Astrocyte of the cerebellum (primary cell): ENCODE measurements around the gene LGALS3.
"Not testable (repeated sequence)": the region's sequence is repeated elsewhere in the genome, so short reads cannot be mapped to it uniquely, and the experiment has no call there.

Experiments used
- DNase-seq: peaks from one replicate; pipeline ENCODE4 v3.0.0-alpha.2; 2011; ENCODE audit warnings: low read depth
- H3K4me3 ChIP-seq: 2 replicates; pipeline ENCODE4 v1.5.1; 2011; ENCODE audit warnings: mild to moderate bottlenecking, low read depth, low read length, moderate library complexity
- in situ Hi-C: cut with HindIII; loops from 2 replicates; pipeline ENCODE4 v1.10.0; 2017; ENCODE audit warnings: low sequenced_read_pairs
- TF ChIP-seq, protein P1 (sequence below): IDR thresholded peaks from 2 replicates; pipeline ENCODE4 v1.5.1; 2012; ENCODE audit warnings: low read length, low read depth, moderate library complexity, mild to moderate bottlenecking; ENCODE audit errors: missing control alignments

Gene LGALS3

DNA sequence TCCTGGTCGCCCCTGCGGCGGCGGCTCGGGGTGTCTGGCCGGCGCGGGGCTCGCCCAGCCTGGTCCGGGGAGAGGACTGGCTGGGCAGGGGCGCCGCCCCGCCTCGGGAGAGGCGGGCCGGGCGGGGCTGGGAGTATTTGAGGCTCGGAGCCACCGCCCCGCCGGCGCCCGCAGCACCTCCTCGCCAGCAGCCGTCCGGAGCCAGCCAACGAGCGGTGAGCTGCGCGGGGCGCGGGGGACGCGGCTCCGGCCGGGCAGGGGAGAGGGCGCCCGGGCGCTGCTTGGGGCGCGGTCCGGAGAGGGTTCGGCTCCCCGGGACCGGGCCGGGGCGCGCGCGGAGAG lies at the start of gene LGALS3:
Gene LGALS3 (plus strand): TSS at position 167 of the 342 bp plus-strand sequence. CDS start 8,122 bp downstream, outside the sequence.
- DNase-seq: no peak
- in situ Hi-C loops: no loop called here
- TF ChIP-seq, protein P1, sequence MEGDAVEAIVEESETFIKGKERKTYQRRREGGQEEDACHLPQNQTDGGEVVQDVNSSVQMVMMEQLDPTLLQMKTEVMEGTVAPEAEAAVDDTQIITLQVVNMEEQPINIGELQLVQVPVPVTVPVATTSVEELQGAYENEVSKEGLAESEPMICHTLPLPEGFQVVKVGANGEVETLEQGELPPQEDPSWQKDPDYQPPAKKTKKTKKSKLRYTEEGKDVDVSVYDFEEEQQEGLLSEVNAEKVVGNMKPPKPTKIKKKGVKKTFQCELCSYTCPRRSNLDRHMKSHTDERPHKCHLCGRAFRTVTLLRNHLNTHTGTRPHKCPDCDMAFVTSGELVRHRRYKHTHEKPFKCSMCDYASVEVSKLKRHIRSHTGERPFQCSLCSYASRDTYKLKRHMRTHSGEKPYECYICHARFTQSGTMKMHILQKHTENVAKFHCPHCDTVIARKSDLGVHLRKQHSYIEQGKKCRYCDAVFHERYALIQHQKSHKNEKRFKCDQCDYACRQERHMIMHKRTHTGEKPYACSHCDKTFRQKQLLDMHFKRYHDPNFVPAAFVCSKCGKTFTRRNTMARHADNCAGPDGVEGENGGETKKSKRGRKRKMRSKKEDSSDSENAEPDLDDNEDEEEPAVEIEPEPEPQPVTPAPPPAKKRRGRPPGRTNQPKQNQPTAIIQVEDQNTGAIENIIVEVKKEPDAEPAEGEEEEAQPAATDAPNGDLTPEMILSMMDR: no peak
- peak within 1 kb of the TSS; percentile 73 for H3K4me3 ChIP-seq

DNA sequence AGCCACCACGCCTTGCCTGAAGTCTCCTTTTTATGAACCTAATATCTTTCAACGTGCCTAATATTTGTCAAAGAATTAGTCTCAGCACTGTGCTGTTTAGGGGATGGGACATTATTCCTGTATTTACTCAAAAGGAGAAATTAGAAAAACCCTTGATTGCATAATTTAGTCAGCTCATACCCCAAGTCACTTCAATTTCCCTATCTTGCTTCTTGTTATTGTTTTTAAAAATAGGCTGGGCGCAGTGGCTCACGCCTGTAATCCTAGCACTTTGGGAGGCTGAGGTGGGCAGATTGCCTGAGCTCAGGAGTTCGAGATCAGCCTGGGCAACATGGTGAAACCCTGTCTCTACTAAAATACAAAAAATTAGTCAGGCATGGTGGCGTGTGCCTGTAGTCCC lies 49.1 kb upstream of the LGALS3 start:
- H3K4me3 ChIP-seq, DNase-seq, in situ Hi-C loops: not testable (repeated sequence)

DNA sequence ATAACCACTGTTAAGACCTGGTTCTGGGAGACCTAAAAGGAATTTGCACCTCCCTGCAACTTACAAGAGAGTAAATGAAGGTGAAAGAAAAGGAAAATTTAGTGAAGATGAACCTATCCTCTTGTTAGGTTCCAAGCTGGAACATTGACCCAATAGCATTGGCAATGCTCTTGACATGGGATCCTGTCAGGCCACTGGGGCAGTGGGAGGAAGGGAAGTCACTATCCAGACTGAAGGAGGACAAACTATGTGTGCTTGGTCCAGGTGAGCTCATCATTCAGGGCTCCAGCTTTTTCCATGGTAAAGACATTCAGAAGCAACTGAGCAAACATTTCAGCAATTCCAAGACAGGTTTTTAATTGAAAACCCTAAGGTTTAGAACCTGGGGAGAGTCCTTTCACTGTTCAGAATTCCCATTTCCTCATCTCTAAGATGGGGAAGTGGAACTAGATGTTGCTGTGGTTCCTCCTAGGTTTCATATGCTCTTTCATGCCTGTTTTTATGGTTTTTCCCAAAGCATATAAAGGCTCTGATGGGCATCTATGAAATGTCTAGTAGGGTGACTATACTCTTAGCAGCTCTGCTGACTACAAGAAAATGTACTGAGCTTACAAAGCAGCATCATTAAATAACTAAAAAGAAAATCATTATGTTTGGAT lies 44.5 kb upstream of the LGALS3 start:
- H3K4me3 ChIP-seq: no peak overlapping the region
- TF ChIP-seq, protein P1: no peak
- no peak for DNase-seq
- in situ Hi-C loops: no loop called here

DNA sequence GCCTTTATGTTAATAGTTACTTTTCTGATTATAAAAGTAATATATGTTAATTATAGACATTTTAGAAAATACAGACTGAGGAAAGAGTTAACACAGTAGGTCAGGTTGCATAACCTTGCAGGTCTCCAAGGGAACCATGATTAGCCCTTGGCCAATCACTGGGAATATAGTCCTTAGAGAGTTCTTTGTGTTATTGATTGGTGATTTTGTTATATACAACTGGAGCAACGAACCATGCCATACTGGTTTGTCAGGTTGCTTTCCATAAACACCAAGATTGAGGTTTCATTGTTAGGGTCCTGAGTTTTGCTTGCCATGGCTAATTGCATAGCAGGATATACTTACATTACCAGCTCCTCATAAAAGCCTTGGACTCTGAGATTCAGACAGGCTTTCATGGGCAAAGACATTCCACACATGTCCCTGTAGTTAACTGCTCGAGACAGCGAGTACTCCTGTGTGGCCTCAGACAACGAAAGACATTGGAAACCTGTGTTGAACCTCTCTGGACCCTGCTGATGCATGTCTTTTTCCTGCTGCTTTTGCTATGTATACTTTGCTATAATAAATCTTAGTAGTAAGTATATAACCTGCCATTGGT lies 43.9 kb upstream of the LGALS3 start:
- in situ Hi-C loops: no loop called here
- TF ChIP-seq, protein P1: no peak
- H3K4me3 ChIP-seq: no peak overlapping the region
- DNase-seq: no peak

DNA sequence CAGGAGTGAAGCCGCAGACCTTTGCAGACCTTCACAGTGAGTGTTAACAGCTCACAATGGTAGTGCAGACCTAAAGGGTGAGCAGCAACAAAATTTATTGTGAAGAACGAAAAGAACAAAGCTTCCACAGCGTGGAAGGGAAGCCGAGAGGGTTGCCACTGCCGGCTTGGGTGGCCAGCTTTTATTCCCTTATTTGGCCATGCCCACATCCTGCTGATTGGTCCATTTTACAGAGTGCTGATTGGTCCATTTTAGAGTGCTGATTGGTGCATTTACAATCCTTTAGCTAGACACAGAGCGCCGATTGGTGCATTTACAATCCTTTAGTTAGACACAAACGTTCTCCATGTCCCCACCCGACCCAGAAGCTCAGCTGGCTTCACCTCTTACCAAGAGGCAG lies 42.1 kb upstream of the LGALS3 start:
- DNase-seq: no peak
- TF ChIP-seq, protein P1: no peak
- H3K4me3 ChIP-seq: no peak overlapping the region
- in situ Hi-C loops: no loop called here

DNA sequence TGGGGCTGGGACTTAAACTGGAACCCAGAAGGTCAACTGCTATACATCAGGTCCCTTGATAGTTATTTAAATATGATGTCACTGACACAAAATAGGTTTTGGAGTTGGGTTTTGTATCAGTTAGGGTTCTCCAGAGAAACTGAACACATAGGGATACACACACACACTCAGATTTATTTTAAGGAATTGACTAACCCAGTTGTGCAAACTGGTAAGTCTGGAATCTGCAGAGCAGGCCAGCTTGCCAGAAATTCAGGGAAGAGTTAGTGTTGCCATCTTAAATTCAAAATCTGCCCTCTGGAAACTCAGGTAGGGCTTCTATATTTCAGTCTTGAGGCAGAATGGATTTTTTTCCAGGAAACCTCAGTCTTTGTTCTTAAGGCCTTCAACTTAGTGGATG lies 40.7 kb upstream of the LGALS3 start:
- in situ Hi-C loops: no loop called here

DNA sequence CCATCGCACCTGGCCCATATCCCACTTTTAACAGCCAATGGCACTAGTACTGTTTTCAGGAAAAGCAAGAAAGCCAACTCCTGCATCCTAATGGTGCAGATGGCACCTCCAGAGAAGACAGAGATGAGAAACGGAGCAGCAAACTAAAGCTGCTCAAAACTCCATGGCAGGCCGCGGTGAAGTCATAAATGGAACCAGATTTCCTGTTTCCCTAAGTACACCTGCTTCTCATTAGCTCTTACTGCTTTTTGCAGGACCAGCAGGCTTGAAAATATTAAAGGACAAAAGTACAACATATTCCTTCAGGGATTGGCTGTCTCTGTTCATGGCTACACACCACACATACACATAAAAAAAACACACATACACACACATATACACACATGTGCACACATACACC lies 36.7 kb upstream of the LGALS3 start:
- in situ Hi-C loops: no loop called here
- TF ChIP-seq, protein P1: no peak
- DNase-seq: no peak
- no peak overlapping the region for H3K4me3 ChIP-seq

More for the DNA sequence above, 40.7 kb upstream of the LGALS3 start:
- no peak overlapping the region for H3K4me3 ChIP-seq
- TF ChIP-seq, protein P1: no peak
- no peak for DNase-seq
